Measurements from ENCODE around the gene KCNQ1. TPM values are rescaled to one million over a fixed set of nuclear protein-coding genes. Genes with fewer than 3 reads are reported as not detected.

The KCNQ1 gene
- total and polyA plus RNA-seq, 2 donors (not counting 1 experiment from before 2014, with no cell fraction given): not detected

DNA sequence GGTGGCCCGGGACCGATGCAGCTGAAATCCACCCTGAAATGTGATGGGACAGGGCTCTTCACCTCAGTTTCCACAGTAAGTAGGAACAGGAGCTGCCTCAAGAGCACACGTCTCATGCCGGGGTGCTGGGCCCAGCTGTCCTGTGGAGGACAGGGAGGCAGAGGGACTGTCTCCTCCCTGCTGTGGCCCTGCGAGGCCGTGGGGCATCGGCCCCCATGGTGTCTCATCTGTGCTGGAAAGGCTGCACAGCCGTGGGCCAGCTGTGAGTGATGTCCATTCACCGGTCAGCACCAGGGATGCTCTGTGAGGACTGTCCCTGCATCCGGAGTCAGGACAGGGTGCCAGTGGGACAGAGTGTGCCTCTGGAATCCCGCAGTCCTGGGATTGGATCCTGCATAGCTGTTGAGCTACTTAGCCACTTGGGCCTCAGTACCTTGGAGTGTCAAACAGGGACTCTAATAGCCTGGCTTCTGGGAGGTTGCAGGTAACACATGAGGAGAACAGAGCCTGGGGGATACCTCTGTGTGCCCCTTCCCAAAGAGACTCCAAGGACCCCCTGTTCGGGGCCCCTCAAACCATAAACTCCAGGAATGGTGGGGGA is 17.0 kb upstream of the KCNQ1 start:
- Histone ChIP-seq H3K27ac (ENCODE audit: insufficient read depth, low read length) (no peak overlapping the region), H3K79me2 (ENCODE audit: control insufficient read depth, insufficient read depth, low read length) (no peaks in the 10 kb centered on the region), H2AFZ (ENCODE audit: low read length) (no peak overlapping the region), H3K36me3 (ENCODE audit: control insufficient read depth, insufficient read depth, low read length) (no peaks in the 10 kb centered on the region), H3K9ac (ENCODE audit: insufficient read depth, low read length) (no peak overlapping the region), H3K4me3 (replicated peaks in 1 of 4; ENCODE audit: control extremely low read depth in 1 of 4, insufficient read depth in 1 of 4, low read depth in 3 of 4, low read length in 4 of 4) (no peak overlapping the region), H3K4me1 (ENCODE audit: control insufficient read depth, extremely low read depth, insufficient read depth, low read length) (no peaks in the 10 kb centered on the region), H4K20me1 (ENCODE audit: control insufficient read depth, extremely low read depth, insufficient read depth, low read length) (no peaks in the 10 kb centered on the region), H3K4me2 (ENCODE audit: extremely low read depth, insufficient read depth, low read length) (no peak overlapping the region), H3K9me3 (ENCODE audit: control insufficient read depth, insufficient read depth, low read depth, low read length) (no peaks in the 10 kb centered on the region), H3K27me3 (ENCODE audit: control insufficient read depth, insufficient read depth, low read length) (no peaks in the 10 kb centered on the region)
- no peak for DNase-seq (ENCODE audit: low read depth in 2 of 2)
- no peak for TF ChIP-seq EZH2 (IDR thresholded peaks at IDR 0.05; ENCODE audit: low read length, missing control alignments)
- TF ChIP-seq, protein P1, sequence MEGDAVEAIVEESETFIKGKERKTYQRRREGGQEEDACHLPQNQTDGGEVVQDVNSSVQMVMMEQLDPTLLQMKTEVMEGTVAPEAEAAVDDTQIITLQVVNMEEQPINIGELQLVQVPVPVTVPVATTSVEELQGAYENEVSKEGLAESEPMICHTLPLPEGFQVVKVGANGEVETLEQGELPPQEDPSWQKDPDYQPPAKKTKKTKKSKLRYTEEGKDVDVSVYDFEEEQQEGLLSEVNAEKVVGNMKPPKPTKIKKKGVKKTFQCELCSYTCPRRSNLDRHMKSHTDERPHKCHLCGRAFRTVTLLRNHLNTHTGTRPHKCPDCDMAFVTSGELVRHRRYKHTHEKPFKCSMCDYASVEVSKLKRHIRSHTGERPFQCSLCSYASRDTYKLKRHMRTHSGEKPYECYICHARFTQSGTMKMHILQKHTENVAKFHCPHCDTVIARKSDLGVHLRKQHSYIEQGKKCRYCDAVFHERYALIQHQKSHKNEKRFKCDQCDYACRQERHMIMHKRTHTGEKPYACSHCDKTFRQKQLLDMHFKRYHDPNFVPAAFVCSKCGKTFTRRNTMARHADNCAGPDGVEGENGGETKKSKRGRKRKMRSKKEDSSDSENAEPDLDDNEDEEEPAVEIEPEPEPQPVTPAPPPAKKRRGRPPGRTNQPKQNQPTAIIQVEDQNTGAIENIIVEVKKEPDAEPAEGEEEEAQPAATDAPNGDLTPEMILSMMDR (conservative IDR thresholded peaks at IDR 0.05 in 1 of 2, IDR thresholded peaks at IDR 0.05 in 1 of 2; ENCODE audit: low read depth in 1 of 2, low read length in 2 of 2): no peak

DNA sequence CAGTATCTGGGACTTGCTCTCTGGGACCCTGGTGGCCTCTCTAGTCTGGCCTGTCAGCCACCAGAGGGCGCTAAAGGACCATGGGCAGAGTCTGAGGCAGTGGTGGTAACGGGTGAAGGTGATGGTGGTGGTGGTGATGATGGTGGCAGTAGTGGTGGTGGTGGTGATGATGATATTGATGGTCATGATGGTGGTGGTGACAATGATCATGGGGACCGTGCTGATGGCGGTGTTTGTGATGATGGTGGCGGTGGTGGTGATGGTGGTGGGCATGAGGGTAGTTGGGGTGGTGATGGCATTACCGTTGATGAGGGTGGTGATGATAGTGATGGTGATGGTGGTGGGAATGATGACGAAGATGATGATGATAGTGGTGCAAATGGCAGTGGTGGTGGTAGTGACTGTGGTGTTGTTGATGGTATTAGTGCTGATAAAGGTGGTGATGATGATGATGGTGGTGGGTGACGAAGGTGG is 16.4 kb upstream of the KCNQ1 start:
- DNase-seq (ENCODE audit: low read depth in 2 of 2): peak; percentile 14 to 45
- no peak overlapping the region for H3K4me3 ChIP-seq (replicated peaks in 1 of 4; ENCODE audit: control extremely low read depth in 1 of 4, insufficient read depth in 1 of 4, low read depth in 3 of 4, low read length in 4 of 4)
- H3K4me1 ChIP-seq (ENCODE audit: control insufficient read depth, extremely low read depth, insufficient read depth, low read length): no peaks in the 10 kb centered on the region
- no peaks in the 10 kb centered on the region for H3K36me3 ChIP-seq (ENCODE audit: control insufficient read depth, insufficient read depth, low read length)
- no peak overlapping the region for H3K4me2 ChIP-seq (ENCODE audit: extremely low read depth, insufficient read depth, low read length)
- H4K20me1 ChIP-seq (ENCODE audit: control insufficient read depth, extremely low read depth, insufficient read depth, low read length): no peaks in the 10 kb centered on the region
- H3K27ac ChIP-seq (ENCODE audit: insufficient read depth, low read length): no peak overlapping the region
- TF ChIP-seq, protein P1 (conservative IDR thresholded peaks at IDR 0.05 in 1 of 2, IDR thresholded peaks at IDR 0.05 in 1 of 2; ENCODE audit: low read depth in 1 of 2, low read length in 2 of 2): peak; percentile 72 to 87
- no peak for TF ChIP-seq EZH2 (IDR thresholded peaks at IDR 0.05; ENCODE audit: low read length, missing control alignments)
- no peak overlapping the region for H3K9ac ChIP-seq (ENCODE audit: insufficient read depth, low read length)
- H2AFZ ChIP-seq (ENCODE audit: low read length): no peak overlapping the region
- H3K9me3 ChIP-seq (ENCODE audit: control insufficient read depth, insufficient read depth, low read depth, low read length): no peaks in the 10 kb centered on the region
- no peaks in the 10 kb centered on the region for H3K27me3 ChIP-seq (ENCODE audit: control insufficient read depth, insufficient read depth, low read length)
- no peaks in the 10 kb centered on the region for H3K79me2 ChIP-seq (ENCODE audit: control insufficient read depth, insufficient read depth, low read length)

DNA sequence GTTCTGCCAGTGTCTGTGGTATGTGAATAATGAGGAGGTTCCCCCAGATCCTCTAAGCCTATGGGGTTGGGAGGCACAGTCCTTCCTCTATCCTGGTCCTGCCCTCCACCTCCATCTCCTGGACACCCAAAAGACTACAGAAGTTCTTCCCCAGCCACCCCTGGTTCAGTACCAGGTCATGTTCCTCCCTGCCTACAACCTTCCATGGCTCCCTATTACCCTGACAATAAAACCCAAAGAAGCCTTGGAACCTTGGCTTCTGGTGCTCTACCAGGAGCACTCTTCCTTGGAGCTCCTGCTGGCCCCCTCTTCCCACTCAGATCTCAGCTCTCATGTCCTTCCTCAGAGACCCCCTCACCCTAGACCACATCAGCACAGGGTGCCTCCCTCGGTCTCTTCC is 13.4 kb upstream of the KCNQ1 start:
- Histone ChIP-seq H3K4me3 (replicated peaks in 1 of 4; ENCODE audit: control extremely low read depth in 1 of 4, insufficient read depth in 1 of 4, low read depth in 3 of 4, low read length in 4 of 4) (no peak overlapping the region), H3K36me3 (ENCODE audit: control insufficient read depth, insufficient read depth, low read length) (no peaks in the 10 kb centered on the region), H3K27ac (ENCODE audit: insufficient read depth, low read length) (no peak overlapping the region), H3K4me2 (ENCODE audit: extremely low read depth, insufficient read depth, low read length) (no peak overlapping the region), H4K20me1 (ENCODE audit: control insufficient read depth, extremely low read depth, insufficient read depth, low read length) (no peaks in the 10 kb centered on the region), H3K9me3 (ENCODE audit: control insufficient read depth, insufficient read depth, low read depth, low read length) (no peaks in the 10 kb centered on the region), H3K27me3 (ENCODE audit: control insufficient read depth, insufficient read depth, low read length) (no peaks in the 10 kb centered on the region), H3K9ac (ENCODE audit: insufficient read depth, low read length) (no peak overlapping the region), H3K79me2 (ENCODE audit: control insufficient read depth, insufficient read depth, low read length) (no peaks in the 10 kb centered on the region), H3K4me1 (ENCODE audit: control insufficient read depth, extremely low read depth, insufficient read depth, low read length) (no peaks in the 10 kb centered on the region), H2AFZ (ENCODE audit: low read length) (no peak overlapping the region)
- DNase-seq (ENCODE audit: low read depth in 2 of 2): no peak
- TF ChIP-seq, protein P1 (conservative IDR thresholded peaks at IDR 0.05 in 1 of 2, IDR thresholded peaks at IDR 0.05 in 1 of 2; ENCODE audit: low read depth in 1 of 2, low read length in 2 of 2): no peak
- no peak for TF ChIP-seq EZH2 (IDR thresholded peaks at IDR 0.05; ENCODE audit: low read length, missing control alignments)

Measured in fibroblast of lung (primary cell).